CMK (cell line): Measurements from ENCODE around the gene BIK.

ENCODE experiments used
- DNase-seq: peaks from one replicate; pipeline ENCODE4 v3.0.0-alpha.2; 2010; ENCODE audit warnings: low read depth

BIK gene, protein sequence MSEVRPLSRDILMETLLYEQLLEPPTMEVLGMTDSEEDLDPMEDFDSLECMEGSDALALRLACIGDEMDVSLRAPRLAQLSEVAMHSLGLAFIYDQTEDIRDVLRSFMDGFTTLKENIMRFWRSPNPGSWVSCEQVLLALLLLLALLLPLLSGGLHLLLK

DNA sequence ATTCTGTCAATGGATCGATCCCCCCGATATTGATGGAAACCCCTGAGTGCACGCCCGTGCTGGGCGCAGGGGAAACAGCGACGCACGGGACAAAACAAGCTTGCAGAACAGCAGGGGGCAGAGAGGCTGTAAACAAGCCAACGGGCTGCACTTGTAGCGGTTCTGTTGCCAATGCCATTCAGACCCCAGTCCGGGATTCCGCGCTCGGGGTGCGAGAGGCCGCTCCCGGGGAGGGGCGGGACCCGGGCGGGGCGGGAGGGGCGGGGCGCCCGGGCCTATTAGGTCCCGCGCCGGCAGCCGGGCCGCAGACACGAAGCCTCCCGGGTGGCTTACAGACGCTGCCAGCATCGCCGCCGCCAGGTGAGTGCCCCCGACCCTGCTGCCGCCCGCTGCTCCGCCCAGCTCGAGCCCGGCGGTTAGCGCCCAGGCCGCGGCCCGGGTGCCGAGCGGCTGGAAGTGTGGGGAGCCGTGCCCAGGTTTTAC lies at the start of gene BIK:
Gene BIK (plus strand): TSS at position 307 of the 483 bp plus-strand sequence. CDS start 13,273 bp downstream, outside the sequence.
- DNase-seq = no peak

DNA sequence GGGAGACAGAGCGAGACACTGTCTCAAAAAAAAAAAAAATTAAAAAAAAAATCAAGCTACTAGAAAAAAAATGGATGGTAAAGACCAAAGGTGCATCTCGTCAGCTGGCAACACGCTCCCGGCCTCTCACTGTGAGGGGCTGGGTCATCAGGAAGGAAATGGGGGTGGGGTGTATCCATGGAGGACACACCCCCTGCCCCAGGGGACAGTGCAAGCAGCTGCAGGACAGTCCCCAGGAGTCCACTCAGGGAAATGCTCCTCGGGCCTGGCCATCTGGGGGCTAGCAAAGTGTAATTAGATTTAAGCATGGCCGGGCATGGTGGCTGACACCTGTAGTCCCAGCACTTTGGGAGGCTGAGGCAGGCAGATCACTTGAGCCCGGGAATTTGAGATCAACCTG lies 44.4 kb upstream of the BIK start:
- DNase-seq = no peak

DNA sequence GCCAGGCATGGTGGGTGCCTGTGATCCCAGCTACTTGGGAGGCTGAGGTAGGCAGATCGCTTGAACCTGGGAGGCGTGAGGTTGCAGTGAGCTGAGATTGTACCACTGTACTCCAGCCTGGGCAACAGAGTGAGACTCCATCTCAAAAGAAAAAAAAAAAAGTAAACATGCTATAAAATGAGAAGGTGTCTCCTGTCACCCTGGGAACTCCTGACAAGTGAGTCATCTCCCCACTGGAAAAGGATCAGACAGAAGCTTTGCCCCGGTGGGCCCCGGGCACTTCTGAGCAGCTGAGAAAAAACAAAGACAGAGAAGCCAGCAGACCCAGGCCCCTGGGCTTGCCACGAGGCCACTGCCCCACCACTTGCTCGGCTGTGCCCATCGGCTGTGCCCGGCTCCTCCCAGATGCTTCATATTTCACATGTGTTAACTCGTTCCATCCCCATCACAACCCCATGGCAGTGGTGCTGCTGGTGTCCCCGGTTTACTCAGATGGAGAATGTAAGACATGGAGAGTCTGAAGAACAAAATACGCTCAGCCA lies 43.6 kb upstream of the BIK start:
- no peak for DNase-seq

DNA sequence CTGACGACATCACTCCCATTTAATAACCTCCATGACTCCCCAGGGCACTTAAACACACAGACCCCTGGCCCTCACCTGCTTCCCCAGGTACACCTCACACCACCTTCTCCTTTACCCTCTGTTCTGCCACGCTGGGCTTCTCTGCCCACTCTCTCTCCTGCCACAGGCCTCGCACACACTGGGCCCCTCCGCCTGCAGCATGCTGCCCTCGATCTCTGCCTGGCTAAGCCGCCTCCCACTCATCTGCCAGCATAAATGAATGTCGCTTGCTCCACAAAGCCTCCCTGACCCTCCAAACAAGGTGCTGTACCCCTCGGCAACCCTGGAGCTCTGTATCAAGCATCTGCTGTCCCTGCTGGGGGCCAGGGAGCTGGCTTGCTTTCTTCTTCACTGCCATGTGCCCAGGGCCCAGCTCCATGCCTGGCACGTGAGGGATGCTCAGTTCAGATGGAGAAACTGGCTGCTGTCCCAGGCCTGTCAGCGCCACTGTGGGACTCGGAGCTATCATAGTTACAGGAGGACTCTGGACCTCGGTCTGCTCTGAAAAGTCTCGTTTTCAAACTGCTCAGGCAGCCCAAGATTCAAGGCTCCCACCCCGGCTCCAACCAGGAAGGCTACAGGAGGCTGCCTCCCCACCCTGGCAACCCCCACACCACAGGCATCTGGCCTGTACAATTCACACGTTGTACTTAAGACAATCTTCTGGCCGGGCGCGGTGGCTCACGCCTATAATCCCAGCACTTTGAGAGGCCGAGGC lies 33.3 kb upstream of the BIK start:
- no peak for DNase-seq

DNA sequence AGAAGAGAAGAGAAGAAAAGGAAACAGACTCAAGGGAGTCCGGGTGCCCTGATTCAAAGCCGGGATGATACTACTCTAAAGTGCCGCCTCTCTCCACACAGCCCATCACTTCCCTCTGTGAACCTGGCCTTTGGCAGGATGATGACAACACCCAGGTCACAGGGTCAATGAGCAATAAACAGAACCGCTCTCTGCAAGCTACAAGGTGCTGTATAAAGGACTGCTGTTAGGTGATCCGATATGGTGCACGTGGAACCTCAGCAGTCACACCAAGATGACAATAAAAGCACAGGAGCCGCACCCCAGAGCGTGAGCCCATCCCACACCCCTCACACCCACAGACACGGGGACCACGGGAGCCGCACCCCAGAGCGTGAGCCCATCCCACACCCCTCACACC lies 32.0 kb upstream of the BIK start:
- no peak for DNase-seq

DNA sequence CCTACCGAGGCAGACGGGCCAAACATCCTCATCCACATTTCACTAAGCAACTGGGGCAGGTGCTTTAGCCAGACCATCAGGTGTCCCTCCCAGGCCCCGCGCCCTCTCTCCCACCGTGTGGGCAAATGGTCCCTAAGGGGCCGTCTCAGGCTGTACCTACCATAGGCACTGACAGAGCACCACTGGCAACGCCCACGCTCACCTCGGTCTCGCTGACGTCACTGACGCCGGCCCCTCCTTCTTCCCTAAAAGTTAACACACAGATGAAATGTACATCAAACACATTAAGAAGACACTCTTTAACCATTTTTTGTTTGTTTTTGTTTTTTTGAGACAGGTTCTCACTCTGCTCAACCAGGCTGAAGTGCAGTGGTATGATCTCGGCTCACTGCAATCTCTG lies 30.8 kb upstream of the BIK start:
- no peak for DNase-seq

DNA sequence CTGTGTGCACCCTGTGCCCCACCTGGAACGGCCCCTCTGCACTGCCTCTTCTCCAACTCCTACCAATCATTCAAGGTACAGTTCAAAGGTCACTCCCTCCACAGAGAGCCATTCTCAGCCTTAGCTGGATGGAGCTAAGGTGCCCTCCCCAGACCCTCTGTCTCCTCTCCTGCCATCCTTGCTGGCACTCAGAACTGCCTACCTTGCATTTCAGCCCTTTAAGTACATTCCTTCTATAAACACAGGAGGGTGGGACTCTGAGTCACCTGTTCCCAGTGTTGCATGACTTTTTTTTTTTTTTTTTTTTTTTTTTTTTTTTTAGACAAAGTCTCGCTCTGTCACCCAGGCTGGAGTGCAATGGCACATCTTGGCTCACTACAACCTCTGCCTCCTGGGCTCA lies 29.9 kb upstream of the BIK start:
- no peak for DNase-seq

DNA sequence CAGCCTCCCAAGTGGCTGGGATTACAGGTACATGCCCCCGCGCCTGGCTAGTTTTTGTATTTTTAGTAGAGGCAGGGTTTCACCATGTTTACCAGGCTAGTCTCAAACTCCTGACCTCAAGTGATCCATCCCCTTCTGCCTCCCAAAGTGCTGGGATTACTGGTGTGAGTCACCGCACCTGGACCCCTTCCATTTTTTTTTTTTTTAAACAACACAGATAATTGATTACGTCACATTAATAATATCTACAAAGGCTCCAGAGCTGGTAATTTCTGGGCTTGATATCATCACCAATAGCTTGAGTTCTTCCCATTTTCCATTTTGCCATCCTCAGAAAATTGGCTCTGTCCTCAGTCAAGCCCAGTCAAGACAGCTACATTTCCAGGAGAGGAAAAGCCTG lies 28.6 kb upstream of the BIK start:
- DNase-seq = no peak

DNA sequence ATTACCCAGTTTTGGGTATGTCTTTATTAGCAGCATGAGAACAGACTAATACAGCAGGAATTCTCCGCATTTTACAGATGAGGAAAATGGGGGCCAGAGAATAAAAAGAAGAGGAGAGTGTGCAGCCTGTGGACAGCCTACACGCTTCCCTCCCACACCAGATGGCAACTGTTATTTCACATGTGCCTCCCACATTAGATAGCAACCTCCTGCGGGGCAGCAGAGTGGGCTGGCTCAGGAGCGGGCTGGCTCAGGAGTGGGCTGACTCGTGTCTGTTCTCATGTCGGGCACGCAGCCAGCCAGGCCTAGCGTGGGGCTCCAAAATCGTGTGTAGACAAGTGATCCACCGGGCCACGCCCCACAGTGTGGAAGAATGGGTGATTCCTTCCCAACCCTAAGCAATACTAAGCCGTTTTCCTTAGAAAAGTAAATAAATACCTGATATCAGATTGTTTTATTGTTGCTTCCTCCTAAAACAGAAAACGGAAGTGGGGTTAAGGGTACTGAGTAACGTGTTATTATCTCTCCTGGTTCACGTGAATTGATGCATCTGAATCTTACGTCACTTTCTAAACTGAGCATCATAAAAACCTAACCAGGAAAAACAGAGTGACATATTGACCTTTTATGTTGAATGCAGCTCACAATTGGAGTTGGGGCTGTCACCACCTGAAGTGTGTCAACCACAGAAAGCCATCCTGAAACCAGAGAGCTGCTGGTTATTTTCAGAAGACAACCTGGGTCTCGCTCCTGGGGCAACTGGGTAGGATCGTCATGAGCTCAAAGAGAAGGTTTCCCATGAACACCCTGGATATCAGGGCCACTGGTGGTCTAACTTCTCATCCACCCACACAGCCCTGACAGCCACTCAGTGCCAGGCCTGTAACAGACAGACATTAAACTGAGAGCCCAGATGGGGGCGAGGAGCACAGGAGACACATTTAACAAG lies 24.6 kb upstream of the BIK start:
- DNase-seq = no peak

DNA sequence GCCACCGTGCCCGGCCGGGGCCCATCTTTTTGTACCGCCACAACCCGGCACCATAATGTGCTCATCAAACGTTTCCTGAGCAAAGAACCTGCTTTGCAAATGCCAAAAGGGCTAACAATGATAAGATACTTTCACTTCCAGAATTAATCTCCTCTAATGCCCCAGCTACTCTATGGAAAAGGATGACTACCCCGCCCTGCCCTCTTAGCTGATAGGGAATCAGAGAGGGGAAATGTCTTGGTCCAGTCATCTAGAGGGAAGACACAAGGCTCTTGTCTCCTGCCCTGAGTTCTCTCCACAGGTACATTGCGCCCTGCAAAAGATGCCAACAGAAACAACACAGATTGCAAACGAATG lies 21.9 kb upstream of the BIK start:
- DNase-seq = no peak

DNA sequence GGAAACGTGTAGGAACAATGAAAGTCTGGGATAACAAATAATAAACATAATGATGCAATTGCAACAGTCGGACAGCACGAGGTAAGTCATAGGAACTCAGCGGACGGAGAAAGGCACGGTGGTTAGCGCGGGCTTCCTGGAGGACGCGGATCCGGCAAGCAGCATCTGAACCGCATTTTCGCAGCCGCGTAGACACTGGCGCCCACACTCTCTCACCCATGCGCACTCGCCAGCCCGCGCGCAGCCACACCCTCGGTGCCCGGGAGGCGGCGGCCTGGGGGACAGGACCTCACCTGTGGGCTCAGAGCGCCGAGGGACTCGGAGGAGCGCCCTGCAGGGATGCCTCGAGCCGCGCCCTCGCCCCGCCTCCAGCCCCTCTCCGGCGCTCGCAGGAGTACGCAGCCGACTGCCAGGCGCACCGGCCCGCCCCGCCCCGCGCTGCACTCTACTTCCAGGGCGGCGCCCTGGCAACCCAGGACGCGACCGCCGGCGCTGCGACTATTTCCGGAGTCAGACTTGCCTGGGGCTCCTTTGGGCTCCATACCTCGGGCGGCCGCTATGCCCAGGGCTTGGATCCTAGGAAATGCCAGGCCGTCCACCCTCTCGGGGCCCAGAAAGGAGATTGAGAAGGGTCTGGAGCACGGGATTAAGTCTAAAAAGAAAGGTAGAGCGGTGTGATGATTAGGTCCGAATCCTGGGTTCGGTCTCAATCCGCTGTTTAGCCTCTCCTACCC lies 21.4 kb upstream of the BIK start, which contains the start of gene TTLL1:
Gene TTLL1 (minus strand): TSS at position 408 of the 734 bp plus-strand sequence. CDS start 13,805 bp downstream, outside the sequence.
- DNase-seq = peak; percentile 85

DNA sequence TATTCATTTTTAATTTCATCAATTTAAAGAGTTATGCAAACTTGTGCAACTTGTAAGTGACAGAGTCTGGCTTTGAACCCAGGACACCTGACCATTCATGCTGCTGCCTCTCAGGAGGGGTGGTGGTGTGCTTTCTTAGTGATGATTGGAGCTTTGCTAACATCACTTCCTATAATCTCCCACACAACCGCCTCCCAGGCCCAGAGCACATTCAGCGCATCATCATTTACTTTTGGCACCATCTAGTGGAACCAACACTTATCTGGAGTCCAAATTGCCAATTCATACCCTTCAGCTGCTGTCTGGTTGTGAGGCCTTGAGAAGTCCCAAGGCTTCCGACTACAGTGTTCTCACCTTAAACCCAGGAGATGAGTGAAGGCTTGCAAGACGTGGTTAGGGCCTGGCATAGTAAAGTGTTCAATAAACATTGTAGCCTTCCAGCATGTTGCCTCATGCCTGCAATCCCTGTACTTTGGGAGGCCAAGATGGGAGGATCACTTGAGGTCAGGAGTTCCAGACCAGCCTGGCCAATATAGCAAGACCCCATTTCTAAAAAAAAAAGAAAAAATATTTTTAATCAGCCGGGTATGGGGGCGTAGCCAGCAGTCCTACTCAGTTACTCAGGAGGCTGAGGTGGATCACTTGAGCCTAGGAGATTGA lies 20.3 kb upstream of the BIK start:
- DNase-seq = peak; percentile 83

DNA sequence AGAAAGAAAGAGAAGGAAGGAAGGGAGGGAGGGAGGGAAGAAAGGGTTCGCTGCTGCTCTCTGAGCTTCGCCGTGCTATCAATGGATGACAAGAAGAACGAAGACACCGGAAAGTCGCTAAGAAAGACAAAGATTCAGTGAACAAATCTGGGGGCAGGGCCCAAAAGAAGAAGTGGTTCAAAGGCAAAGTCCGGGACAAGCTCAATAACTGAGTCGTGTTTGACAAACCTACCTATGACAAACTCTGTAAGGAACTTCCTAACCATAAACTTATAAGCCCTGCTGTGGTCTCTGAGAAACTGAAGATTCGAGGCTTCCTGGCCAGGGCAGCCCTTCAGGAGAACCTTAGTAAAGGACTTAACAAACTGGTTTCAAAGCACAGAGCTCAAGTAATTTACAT lies 18.5 kb upstream of the BIK start:
- no peak for DNase-seq

DNA sequence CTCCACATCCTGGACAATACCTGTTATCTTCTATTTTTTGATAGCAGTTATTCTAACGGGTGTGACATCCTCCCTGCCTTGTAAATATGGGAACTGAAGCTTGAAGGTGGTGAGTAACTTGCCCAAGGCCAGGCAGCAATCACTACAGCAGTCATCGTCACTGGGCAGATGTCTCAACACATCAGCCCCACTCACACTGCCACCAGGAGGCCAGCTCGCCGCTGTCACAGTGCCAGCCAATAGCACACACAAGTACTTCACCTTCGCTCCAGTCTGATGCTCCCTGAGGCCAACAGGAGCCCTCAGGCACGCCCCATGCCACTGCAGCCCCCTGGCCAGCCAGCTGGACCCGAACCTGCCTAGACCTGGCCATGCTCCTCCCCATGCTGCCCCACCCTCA lies 16.5 kb upstream of the BIK start:
- no peak for DNase-seq

DNA sequence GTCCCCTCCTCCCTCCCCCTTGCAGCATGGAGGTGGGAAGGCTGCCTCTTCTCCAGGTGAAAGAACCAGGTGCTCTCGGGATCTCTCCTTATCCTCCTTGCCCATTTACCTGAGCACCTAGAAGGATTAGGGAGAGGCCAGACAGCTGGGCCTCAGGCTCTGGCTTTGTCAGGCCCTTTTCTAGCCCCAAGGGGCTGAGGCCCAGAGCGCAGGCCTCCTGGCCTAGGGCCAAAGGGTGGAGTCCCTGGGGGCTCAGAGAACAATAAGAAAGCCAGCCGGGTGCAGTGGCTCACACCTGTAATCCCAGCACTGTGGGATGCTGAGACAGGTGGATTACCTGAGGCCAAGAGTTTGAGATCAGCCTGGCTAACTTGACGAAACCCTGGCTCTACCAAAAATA lies 16.0 kb upstream of the BIK start:
- no peak for DNase-seq

DNA sequence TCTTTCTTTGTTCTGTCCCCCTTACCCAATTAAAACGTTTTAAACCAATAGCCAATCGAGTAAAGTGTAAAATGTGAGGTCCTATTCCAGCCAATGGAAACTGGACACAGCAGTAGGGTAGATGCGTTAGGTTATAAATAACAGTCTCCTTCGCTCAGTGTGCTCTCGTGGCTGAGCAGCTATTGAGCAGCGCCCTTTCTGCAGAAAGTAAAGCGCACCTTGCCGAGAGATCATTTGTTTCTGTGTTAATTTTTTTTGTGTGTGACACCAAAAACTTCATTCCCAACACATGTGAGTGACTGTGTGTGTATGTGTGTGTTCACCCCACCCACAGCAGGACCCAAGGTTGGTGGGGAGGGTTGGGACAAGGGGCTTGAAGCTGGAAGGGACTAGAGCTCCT lies 14.1 kb upstream of the BIK start:
- DNase-seq = no peak

DNA sequence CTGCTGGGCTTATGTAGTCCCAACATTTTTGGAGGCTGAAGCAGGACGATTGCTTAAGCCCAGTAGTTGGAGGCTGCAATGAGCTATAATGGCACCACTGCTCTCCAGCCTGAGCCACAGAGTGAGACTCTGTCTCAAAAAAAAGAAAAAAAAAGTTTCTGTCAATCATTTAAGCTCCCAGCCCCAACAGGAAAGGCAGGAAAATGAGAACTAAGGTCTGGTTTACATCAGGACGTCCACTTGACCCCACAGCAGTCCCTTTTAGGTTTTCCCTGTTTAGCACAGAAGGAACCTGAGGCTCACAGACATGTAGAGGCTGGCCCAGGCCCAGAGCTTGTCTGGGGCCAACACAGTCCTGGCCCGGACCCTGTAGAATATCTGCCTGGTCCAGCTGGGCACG lies 12.2 kb upstream of the BIK start:
- DNase-seq = no peak

DNA sequence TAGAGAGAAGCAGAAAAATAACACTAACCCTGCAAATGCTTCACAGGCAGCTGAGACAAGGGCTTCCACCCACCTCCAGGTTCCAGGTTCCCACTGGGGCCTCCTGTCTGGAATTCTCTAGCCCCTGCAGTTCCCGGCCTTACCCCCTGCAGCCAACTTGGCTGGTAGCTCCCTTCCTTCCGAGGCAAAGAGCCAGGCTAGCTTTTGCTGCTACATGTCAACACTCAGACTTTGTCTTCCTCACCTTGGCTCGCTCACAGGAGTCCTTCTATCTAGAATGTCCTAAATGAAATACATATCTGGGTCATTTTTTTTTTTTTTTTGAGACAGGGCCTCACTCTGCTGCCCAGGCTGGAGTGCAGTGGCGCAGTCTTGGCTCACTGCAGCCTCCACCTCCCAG lies 11.5 kb upstream of the BIK start:
- DNase-seq = no peak

DNA sequence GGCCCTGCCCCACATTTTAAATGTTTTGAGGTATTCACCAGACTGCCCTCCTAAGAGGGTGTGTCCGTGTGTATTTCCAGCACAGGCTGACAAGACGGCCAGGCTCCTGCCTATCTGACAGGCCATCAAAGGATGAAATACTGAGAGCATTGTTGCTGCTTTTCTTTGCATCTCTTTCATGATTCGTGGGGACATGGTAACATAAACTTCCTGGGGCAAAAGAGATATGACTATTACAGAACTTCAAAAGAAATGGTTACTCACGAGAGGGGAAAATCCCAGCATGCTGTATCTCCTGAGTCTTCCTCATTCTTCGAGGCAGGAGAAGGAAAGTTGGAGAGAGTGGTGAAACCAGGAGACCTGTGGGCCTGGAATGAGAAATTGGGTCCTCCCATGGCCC lies 10.3 kb upstream of the BIK start:
- DNase-seq = no peak

DNA sequence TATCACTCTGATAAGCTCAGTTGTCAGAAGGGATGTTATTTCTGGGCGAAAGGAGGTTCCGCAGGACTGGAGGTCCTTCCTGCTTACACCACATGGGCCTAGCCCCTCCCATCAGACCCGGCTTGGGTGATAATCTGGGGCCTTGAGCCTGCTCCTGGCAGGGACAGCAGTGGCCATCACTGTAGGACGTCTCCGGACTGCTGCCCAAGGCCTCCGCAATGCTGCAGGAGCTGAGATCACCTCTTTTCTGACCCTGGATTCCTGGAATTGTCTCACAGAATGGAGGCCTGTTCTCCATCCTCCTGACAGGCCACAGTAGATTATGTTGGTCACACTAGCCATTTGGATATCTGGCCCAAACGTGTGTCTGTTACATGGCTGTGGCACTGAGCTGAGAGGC lies 9.2 kb upstream of the BIK start:
- DNase-seq = no peak

DNA sequence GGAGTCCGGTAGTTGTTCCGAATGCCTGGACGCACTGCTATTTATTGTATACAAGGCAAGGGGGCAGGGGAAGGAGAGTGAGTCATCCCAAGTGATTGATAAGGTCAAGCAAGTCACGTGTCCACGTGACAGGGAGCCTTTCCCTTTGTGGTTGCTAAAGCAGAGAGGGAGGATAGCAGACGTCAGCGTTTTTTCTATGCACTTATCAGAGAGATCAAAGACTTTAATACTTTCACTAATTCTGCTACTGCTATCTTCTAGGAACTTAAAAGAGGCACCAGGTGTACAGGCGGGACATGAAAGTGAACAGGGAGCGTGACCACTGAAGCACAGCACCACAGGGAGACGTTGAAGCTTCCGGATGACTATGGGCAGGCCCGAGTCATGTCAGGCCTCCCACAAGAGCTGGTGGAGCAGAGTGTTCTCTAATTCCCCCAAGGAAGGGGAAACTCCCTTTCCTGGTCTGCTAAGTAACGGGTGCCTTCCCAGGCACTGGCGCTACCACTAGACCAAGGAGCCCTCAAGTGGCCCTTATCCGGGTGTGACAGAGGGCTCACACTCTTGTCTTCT lies 6.4 kb upstream of the BIK start:
- peak; percentile 90 for DNase-seq
